ENCODE data around the gene ATRX. TPM values are rescaled to one million over a fixed set of nuclear protein-coding genes. Genes with fewer than 3 reads are reported as not detected.

Gene ATRX
- total RNA-seq, 1 experiment from 2014 or later, result 93.3 TPM

GRCh38 chrX:77820091-77820727, 34.2 kb upstream of the ATRX start:
- Histone ChIP-seq H3K27ac (no peak overlapping the region), H4K20me1 (ENCODE audit: insufficient read depth) (no peaks in the 10 kb centered on the region), H3K9me2 (ENCODE audit: insufficient read depth) (no peaks in the 10 kb centered on the region), H3K9me3 (ENCODE audit: insufficient read depth, low read depth) (no peaks in the 10 kb centered on the region), H3K27me3 (ENCODE audit: insufficient read depth, low read depth) (no peaks in the 10 kb centered on the region), H2AFZ (no peak overlapping the region), H3K36me3 (ENCODE audit: low read depth) (no peaks in the 10 kb centered on the region), H3K4me2 (no peak overlapping the region), H3F3A (ENCODE audit: insufficient read depth, low read depth) (no peaks in the 10 kb centered on the region), H3K4me1 (replicated peaks; ENCODE audit: insufficient read depth) (no peaks in the 10 kb centered on the region), H3K79me2 (ENCODE audit: low read depth) (no peaks in the 10 kb centered on the region), H3K4me3 (no peak overlapping the region)
- ChIA-PET POLR2A (ENCODE audit: unreplicated experiment) (no interaction called here), CTCF (no interaction called here)
- DNase-seq, result no peak
- intact Hi-C loops (cut with micrococcal nuclease; ENCODE audit: unreplicated experiment), result no loop called here
- BruUV-seq (replicated peaks), result no TSS peak
- TF ChIP-seq CTCF (conservative IDR thresholded peaks at IDR 0.05) (no peak), EZH2 (IDR thresholded peaks at IDR 0.05; ENCODE audit: low read depth) (no peak)

- Histone ChIP-seq H3K79me2 (ENCODE audit: low read depth) (no peaks in the 10 kb centered on the region), H3K4me1 (replicated peaks; ENCODE audit: insufficient read depth) (no peaks in the 10 kb centered on the region), H3K9me3 (ENCODE audit: insufficient read depth, low read depth) (no peaks in the 10 kb centered on the region), H3K9me2 (ENCODE audit: insufficient read depth) (no peaks in the 10 kb centered on the region), H3F3A (ENCODE audit: insufficient read depth, low read depth) (no peaks in the 10 kb centered on the region), H3K27ac (no peak overlapping the region), H3K27me3 (ENCODE audit: insufficient read depth, low read depth) (no peaks in the 10 kb centered on the region), H3K4me3 (no peak overlapping the region), H3K36me3 (ENCODE audit: low read depth) (no peaks in the 10 kb centered on the region), H3K4me2 (no peak overlapping the region), H2AFZ (no peak overlapping the region), H4K20me1 (ENCODE audit: insufficient read depth) (no peaks in the 10 kb centered on the region)
- TF ChIP-seq CTCF (conservative IDR thresholded peaks at IDR 0.05) (no peak), EZH2 (IDR thresholded peaks at IDR 0.05; ENCODE audit: low read depth) (no peak)
- ChIA-PET POLR2A (ENCODE audit: unreplicated experiment) (no interaction called here), CTCF (no interaction called here)
- intact Hi-C loops (cut with micrococcal nuclease; ENCODE audit: unreplicated experiment), result no loop called here
- no TSS peak for BruUV-seq (replicated peaks)
- no peak for DNase-seq
Observed at GRCh38 chrX:77814210-77814609, 28.2 kb upstream of the ATRX start.

- H3K4me3 ChIP-seq, result no peak overlapping the region
- no peak overlapping the region for H2AFZ ChIP-seq
- no peaks in the 10 kb centered on the region for H3K9me2 ChIP-seq (ENCODE audit: insufficient read depth)
- H3K36me3 ChIP-seq (ENCODE audit: low read depth), result no peaks in the 10 kb centered on the region
- DNase-seq, result no peak
- H3K4me1 ChIP-seq (replicated peaks; ENCODE audit: insufficient read depth), result no peaks in the 10 kb centered on the region
- ChIA-PET CTCF (no interaction called here), POLR2A (ENCODE audit: unreplicated experiment) (no interaction called here)
- H4K20me1 ChIP-seq (ENCODE audit: insufficient read depth), result no peaks in the 10 kb centered on the region
- no peaks in the 10 kb centered on the region for H3F3A ChIP-seq (ENCODE audit: insufficient read depth, low read depth)
- intact Hi-C loops (cut with micrococcal nuclease; ENCODE audit: unreplicated experiment), result no loop called here
- BruUV-seq (replicated peaks), result no TSS peak
- H3K27ac ChIP-seq, result no peak overlapping the region
- H3K4me2 ChIP-seq, result no peak overlapping the region
- TF ChIP-seq CTCF (conservative IDR thresholded peaks at IDR 0.05), result no peak
- no peak for TF ChIP-seq EZH2 (IDR thresholded peaks at IDR 0.05; ENCODE audit: low read depth)
- H3K27me3 ChIP-seq (ENCODE audit: insufficient read depth, low read depth), result no peaks in the 10 kb centered on the region
- H3K9me3 ChIP-seq (ENCODE audit: insufficient read depth, low read depth), result no peaks in the 10 kb centered on the region
- no peaks in the 10 kb centered on the region for H3K79me2 ChIP-seq (ENCODE audit: low read depth)
Observed at GRCh38 chrX:77802201-77802600, 16.2 kb upstream of the ATRX start.
